NB4 (cell line): ENCODE results near the gene SCP2.

Source experiments
- MYC ChIP-seq: IDR thresholded peaks from 2 replicates; pipeline ENCODE4 v1.6.1; 2011; ENCODE audit warnings: low read depth, low read length
- POLR2A ChIP-seq: IDR thresholded peaks from 2 replicates; pipeline ENCODE4 v1.6.1; 2011; ENCODE audit warnings: mild to moderate bottlenecking; ENCODE audit not compliant: insufficient read length; ENCODE audit errors: extremely low read depth
- TF ChIP-seq, protein P1 (sequence below): IDR thresholded peaks from one replicate; pipeline ENCODE4 v1.5.1; 2012; ENCODE audit warnings: low read depth, low read length
- TF ChIP-seq, protein P2 (sequence below): IDR thresholded peaks from 2 replicates; pipeline ENCODE4 v1.6.1; 2011; ENCODE audit warnings: low read depth, low read length

- TF ChIP-seq POLR2A (no peak), MYC (no peak)
- TF ChIP-seq, protein P1, sequence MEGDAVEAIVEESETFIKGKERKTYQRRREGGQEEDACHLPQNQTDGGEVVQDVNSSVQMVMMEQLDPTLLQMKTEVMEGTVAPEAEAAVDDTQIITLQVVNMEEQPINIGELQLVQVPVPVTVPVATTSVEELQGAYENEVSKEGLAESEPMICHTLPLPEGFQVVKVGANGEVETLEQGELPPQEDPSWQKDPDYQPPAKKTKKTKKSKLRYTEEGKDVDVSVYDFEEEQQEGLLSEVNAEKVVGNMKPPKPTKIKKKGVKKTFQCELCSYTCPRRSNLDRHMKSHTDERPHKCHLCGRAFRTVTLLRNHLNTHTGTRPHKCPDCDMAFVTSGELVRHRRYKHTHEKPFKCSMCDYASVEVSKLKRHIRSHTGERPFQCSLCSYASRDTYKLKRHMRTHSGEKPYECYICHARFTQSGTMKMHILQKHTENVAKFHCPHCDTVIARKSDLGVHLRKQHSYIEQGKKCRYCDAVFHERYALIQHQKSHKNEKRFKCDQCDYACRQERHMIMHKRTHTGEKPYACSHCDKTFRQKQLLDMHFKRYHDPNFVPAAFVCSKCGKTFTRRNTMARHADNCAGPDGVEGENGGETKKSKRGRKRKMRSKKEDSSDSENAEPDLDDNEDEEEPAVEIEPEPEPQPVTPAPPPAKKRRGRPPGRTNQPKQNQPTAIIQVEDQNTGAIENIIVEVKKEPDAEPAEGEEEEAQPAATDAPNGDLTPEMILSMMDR = no peak
- TF ChIP-seq, protein P2, sequence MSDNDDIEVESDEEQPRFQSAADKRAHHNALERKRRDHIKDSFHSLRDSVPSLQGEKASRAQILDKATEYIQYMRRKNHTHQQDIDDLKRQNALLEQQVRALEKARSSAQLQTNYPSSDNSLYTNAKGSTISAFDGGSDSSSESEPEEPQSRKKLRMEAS = no peak
These were observed 155.9 kb downstream of the SCP2 start for GRCh38 chr1:53082826-53083455.
